IPS-18c (cell line): Measurements from ENCODE around the gene TRAPPC10.

Source experiments
- H3K4me3 ChIP-seq: 2 replicates; pipeline ENCODE4 v1.7.0; 2013; ENCODE audit warnings: low read depth, mild to moderate bottlenecking, low read length, moderate library complexity; ENCODE audit not compliant: insufficient read depth
- H3K9me3 ChIP-seq: one replicate; pipeline ENCODE4 v1.6.1; 2013; ENCODE audit warnings: mild to moderate bottlenecking, low read length, moderate library complexity; ENCODE audit not compliant: control insufficient read depth, insufficient read depth

Gene TRAPPC10

DNA sequence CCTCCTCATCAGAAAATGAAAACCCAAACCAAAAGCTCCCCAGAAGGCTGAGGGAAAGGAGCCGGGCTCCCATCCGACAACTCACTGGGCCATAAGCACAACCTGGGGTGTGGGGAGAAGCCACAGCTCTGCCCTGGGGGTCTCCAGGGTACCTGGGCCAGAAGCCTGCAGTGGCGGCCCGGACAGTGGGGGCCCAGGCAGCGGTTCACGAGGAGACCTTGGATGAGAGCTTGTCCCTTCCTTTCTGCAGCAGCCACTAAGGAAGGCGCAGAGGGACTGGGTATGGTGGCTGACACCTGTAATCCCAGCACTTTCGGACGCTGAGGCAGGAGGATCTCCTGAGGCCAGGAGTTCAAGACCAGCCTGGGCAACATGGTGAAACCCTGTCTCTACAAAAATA lies 17.5 kb upstream of the TRAPPC10 start:
- no peak overlapping the region for H3K4me3 ChIP-seq
- no peaks in the 10 kb centered on the region for H3K9me3 ChIP-seq

- Histone ChIP-seq H3K4me3 (no peak overlapping the region), H3K9me3 (no peaks in the 10 kb centered on the region)
These were observed 16.5 kb upstream of the TRAPPC10 start for GRCh38 chr21:43995521-43996105.

DNA sequence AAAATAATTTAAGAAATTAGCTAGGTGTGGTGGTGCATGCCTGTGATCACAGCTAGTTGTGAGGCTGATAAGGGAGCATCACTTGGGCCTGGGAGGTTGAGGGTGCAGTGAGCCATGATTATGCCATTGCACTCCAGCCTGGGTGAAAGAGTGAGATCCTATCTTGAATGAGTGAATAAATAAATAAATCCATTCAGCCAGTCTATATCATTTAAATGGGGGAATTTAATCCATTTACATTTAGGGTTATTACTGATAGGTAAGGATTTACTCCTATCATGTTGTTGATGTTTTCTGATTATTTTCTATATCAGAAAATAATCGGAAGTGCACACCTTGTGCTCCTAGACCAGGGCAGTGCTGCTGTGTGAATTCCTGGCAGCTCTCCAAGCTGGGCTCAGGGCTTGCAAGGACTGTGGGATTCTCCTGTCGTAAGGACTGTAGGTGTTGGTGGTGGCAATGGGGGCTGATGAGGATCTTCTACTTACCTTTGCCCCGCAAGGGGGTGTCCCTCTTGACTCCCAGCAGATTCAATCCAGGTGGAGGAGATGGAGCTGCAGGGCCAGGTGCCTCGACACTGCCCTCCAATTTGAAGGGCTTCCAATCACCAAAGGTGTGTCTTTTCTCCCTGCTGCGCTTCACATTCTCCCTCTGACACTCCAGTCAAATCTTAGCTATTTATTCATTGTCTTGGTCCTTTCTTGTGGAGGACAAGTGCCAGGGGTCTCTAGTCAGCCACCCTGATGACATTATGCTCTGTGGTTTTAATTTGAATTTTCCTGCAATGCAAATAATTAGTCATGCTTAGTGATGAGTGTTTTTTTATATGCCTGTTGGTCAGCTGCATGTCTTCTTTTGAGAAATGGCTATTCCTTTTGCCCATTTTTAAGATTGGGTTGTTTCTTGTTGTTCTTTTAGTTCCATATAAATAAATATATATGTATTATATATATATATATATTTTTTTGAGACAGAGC lies 14.1 kb upstream of the TRAPPC10 start:
- Histone ChIP-seq H3K4me3 (no peak overlapping the region), H3K9me3 (no peaks in the 10 kb centered on the region)

DNA sequence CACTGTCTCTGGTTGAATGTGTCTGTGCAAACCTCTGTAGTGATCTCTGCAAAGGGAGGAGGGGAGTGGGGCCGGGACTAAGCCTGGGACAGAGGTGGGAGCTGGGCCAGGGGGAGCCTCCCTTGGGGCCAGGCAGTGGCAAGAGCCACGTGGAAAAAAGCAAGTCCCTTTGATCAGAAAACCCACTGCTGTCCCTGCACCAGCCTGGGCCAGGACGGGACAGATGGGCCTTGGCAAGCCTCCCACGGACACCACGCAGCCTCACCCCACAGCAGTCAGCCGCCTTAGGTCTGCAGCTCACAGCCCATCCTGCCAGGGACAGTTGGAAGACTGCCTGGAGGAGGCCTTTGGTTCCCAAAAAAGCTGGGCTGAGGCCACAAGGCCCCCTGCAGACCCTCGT lies 11.7 kb upstream of the TRAPPC10 start:
- Histone ChIP-seq H3K4me3 (no peak overlapping the region), H3K9me3 (no peaks in the 10 kb centered on the region)

DNA sequence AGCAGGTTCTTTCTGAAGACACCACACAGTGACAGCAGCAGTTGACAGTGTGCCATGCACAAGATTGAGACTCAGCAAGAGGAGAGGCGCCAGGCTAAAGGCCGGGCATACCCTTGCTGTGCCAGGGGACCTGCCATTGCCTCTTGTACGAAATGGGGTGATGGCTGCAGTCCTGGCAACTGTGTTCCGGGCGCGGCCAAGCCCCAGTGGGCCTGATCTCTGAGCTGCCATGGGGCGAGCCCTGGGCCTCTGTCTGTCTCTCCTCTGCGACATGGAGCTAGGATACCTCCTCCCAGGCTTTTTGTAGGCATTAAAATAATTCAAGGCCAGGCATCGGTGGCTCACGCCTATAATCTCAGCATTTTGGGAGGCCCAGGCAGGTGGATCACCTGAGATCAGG lies 9.6 kb upstream of the TRAPPC10 start:
- H3K4me3 ChIP-seq = no peak overlapping the region
- no peaks in the 10 kb centered on the region for H3K9me3 ChIP-seq

DNA sequence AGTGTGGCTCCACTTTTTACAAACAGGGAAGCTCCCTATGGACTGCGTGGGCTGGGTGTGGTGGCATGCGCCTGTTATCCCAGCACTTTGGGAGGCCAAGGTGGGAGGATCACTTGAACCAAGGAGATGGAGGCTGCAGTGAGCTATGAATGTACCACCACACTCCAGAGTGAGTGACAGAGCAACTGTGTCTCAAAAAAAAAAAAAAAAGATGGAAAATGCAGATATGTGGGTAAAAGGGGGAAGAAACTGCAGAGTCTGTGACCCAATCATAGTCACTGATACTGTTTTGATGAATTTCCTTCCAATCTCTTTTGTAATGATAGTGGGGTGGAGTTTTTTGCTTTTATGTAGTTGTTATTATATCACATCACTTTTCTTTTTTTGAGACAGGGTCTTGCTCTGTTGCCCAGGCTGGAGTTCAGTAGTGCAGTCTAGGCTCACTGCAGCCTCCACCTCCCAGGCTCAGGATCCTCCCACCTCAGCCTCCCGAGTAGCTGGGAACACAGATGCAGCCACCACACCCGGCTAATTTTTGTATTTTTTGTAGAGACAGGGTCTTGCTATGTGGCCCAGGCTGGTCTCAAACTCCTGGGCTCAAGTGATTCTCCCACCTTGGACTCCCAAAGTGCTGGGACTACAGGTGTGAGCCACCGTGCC lies 8.7 kb upstream of the TRAPPC10 start:
- H3K4me3 ChIP-seq = no peak overlapping the region
- H3K9me3 ChIP-seq = no peaks in the 10 kb centered on the region

DNA sequence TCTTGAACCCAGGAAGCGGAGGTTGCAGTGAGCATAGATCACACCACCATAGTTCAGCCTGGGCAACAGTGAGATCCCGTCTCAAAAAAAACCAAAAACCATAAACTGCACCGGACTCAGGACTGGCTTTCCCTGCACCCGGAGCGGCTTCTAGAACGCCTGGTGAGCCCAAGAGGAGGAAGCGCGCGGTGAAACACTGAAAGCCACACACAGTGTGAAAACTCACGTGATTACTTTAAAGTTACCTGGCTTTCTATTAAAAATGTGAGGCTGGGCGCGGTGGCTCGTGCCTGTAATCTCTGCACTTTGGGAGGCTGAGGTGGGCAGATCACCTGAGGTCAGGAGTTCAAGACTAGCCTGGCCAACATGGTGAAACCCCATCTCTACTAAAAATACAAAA lies 7.0 kb upstream of the TRAPPC10 start:
- no peaks in the 10 kb centered on the region for H3K9me3 ChIP-seq
- no peak overlapping the region for H3K4me3 ChIP-seq

DNA sequence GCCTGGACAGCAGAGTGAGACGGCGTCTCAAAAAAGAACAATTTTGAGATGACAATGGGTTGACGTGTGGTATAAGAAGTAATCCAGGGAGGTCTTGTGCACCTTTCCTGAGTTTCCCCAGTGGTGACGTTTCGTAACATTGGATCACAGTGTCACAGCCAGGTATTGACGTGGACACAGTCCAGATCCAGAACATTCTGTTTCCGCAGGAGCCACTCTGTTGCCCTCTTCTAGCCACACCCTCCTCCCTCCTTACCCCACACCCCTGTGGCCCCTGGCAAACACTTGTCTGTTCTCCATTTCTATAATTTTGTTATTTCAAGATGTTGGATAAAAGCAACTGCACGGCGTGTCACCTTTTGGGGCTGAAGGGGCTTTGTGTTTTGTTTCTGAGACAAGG lies 6.5 kb upstream of the TRAPPC10 start:
- H3K4me3 ChIP-seq = no peak overlapping the region
- H3K9me3 ChIP-seq = no peaks in the 10 kb centered on the region

GRCh38 chr21:44006017-44006619 lies 6.0 kb upstream of the TRAPPC10 start:
- H3K9me3 ChIP-seq = no peaks in the 10 kb centered on the region
- no peak overlapping the region for H3K4me3 ChIP-seq

GRCh38 chr21:44006656-44007055 lies 5.5 kb upstream of the TRAPPC10 start:
- Histone ChIP-seq H3K9me3 (no peaks in the 10 kb centered on the region), H3K4me3 (no peak overlapping the region)

DNA sequence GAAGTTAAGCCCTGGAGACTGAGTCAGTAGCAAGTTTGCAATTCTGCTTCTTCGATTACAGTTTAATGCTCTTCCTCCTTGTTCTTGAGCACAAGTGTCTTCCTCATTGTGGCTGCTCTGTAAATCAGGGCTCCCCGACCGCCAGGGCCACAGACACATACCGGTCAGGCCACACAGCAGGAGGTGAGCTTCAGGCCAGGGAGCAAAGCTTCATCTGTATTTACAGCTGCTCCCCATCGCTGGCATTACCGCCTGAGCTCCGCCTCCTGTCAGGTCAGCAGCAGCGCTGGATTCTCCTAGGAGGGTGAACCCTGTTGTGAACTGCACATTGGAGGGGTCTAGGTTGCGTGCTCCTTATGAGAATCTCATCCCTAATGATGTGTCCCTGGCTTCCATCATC lies 1.7 kb upstream of the TRAPPC10 start:
- Histone ChIP-seq H3K9me3 (no peaks in the 10 kb centered on the region), H3K4me3 (no peak overlapping the region)

DNA sequence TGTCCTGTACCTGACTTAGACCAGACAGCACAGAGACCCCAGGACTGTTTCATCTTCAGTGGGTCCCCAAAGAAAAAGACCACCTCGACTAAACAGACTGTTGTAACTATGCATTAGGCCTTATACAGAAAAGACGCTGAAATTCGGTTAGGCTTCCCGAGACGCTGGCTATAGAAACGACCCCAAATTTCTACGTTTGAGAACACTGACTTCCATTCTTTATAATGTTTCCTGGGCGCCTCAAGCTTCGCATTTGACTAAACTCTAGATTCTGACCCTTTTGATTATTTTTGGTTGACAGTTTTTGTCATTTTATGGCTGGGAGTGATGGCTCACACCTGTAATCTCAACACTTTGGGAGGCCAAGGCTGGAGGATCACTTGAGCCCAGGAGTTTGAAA lies 986 bp upstream of the TRAPPC10 start:
- Histone ChIP-seq H3K9me3 (no peaks in the 10 kb centered on the region), H3K4me3 (peak overlapping the region; percentile 79)

GRCh38 chr21:44012474-44013379 lies 618 bp downstream of the TRAPPC10 start:
- no peaks in the 10 kb centered on the region for H3K9me3 ChIP-seq
- H3K4me3 ChIP-seq = peak overlapping the region; percentile 80

DNA sequence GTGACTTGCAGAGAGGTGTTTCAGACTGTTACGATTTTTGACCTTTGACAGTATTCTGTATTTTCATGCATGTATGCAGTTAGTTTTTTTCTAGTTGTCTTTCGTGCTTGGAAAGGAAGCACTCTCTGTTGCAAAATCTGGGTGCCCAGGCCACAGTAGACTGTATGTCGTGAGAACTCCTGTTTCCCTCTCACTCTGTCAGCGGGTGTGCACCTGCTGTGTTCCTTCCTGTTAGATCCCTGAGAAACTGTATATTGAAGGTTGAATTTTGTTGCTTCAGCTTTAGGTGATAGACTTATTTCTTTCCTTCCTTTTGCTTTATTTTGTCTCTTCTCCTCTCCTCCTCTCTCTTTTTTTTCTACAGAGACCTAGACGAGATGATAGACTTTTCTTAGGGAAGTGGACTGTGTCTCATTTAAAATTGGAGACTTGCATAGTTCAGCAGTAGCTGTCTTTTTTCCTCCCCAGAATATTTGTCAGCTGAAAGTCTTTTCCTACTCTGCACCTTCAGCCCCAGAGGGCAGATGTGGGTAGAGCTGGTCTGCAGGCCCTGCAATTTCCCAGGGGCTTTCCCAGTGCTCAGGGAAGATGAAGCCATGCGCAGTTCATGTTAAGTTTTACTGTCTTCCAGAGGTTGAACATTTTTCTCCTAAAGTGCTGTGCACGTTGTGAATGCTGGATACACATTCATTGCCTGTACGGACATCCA lies 1.4 kb downstream of the TRAPPC10 start:
- no peaks in the 10 kb centered on the region for H3K9me3 ChIP-seq

DNA sequence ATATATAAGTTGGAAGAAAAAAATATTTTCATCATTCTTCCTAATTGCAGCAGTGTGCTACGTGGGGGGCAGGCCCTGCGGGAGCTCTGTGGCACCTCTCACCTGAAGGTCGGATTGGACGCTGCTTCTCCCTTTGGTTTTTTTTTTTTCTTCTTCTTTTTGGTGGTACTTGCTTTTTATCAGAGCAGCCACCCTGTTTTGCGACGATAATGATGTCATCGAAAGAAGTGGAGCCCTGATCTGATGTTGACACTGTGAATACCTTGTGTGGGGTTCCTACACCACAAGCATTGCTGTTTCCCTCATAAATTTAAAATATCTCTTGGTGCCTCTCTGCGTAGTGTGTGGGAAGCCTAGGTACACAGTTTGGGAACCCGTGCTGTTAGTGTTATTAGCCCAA lies 5.5 kb downstream of the TRAPPC10 start:
- Histone ChIP-seq H3K4me3 (no peak overlapping the region), H3K9me3 (no peaks in the 10 kb centered on the region)

More for the DNA sequence above, 1.4 kb downstream of the TRAPPC10 start:
- H3K4me3 ChIP-seq = peak overlapping the region; percentile 80

DNA sequence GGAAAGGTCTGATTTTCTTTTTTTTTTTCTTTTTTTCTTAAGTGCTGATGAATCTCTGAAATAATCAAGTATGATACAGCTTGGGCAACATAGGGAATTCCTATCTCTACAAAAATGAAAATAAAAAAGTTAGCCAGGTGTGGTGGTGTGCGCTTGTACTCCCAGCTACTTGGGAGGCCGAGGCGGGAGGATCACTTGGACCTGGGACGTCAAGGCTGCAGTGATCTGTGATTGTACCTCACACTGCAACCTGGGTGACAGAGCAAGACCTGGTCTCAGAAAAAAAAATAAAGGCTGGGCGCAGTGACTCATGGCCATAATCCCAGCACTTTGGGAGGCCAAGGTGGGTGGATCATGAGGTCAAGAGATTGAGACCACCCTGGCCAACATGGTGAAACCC lies 6.0 kb downstream of the TRAPPC10 start:
- Histone ChIP-seq H3K9me3 (no peaks in the 10 kb centered on the region), H3K4me3 (no peak overlapping the region)
